Measurements from ENCODE around the gene CT47A1.
"Not testable (repeated sequence)": the region's sequence is repeated elsewhere in the genome, so short reads cannot be mapped to it uniquely, and the experiment has no call there.

Gene CT47A1

DNA sequence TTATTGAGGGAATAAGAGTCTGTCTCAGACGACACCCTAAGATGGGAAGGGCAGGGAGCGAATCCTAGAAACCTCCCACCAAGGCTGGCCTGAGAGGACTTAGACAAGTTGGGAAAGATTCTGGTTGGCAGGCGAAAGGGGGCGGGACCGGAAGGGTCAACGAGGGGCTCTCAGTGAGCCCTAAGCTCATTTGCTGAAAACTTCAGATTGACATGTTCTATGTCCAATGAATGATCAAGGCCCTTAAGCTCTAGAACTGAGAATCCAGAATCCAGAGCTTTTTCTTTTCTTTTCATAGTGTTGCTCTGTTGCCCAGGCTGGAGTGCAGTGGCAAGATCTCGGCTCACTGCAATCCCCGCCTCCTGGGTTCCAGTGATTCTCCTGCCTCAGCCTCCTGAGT lies at the start of gene CT47A1:
CT47A1 (minus strand) TSS at position 101 of the 400 bp plus-strand sequence. CDS start 231 bp downstream, outside the sequence.
- H3K27ac ChIP-seq; H3K27me3 ChIP-seq; intact Hi-C loops (cut with DNase I; ENCODE audit: low total_unique reads); H3K9me3 ChIP-seq; H3K4me1 ChIP-seq; H3K4me3 ChIP-seq; DNase-seq; H3K36me3 ChIP-seq: not testable (repeated sequence)

DNA sequence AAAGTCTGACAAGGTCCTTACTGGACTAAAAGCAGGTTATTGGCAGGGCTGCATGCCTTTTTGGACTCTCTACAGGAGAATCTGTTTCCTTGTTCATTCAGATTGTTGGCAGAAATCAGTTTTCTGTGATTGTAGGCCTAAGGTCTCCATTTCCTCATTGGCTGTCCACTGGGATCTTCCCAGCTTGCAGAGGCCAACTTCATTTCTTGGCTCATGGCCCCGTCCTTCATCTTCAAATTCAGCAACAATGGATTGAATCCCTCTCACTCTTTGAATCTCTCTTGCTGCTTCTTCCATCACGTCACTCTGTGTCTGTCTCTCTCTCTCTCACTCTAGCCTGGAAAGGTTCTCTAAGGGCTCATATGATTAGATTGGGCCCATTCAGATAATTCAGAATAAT lies 47.0 kb upstream of the CT47A1 start:
- no peak for DNase-seq

DNA sequence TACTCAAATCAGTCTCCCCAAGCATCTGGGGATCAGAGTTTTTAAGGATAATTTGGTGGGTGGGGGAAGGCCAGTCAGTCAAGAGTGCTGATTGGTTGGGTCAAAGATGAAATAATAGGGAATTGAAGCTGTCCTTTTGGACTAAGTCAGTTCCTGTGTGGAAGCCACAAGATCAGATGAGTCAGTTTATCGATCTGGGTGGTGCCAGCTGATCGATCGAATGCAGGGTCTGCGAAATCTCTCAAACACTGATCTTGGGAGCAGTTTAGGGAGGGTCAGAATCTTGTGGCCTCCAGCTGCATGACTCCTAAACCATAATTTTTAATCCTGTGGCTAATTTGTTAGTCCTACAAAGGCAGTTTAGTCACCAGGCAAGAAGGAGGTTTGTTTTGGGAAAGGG lies 44.5 kb upstream of the CT47A1 start:
- TF ChIP-seq, protein P1, sequence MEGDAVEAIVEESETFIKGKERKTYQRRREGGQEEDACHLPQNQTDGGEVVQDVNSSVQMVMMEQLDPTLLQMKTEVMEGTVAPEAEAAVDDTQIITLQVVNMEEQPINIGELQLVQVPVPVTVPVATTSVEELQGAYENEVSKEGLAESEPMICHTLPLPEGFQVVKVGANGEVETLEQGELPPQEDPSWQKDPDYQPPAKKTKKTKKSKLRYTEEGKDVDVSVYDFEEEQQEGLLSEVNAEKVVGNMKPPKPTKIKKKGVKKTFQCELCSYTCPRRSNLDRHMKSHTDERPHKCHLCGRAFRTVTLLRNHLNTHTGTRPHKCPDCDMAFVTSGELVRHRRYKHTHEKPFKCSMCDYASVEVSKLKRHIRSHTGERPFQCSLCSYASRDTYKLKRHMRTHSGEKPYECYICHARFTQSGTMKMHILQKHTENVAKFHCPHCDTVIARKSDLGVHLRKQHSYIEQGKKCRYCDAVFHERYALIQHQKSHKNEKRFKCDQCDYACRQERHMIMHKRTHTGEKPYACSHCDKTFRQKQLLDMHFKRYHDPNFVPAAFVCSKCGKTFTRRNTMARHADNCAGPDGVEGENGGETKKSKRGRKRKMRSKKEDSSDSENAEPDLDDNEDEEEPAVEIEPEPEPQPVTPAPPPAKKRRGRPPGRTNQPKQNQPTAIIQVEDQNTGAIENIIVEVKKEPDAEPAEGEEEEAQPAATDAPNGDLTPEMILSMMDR (IDR thresholded peaks at IDR 0.05), result no peak
- H3K36me3 ChIP-seq, result no peaks in the 10 kb centered on the region
- DNase-seq, result no peak
- intact Hi-C loops (cut with DNase I; ENCODE audit: low total_unique reads), result no loop called here
- H3K27me3 ChIP-seq, result no peaks in the 10 kb centered on the region
- H3K9me3 ChIP-seq, result no peaks in the 10 kb centered on the region
- H3K4me3 ChIP-seq, result no peak overlapping the region
- H3K27ac ChIP-seq, result no peak overlapping the region
- H3K4me1 ChIP-seq, result no peaks in the 10 kb centered on the region

More for the DNA sequence above, 47.0 kb upstream of the CT47A1 start:
- TF ChIP-seq, protein P1 (IDR thresholded peaks at IDR 0.05), result no peak
- Histone ChIP-seq H3K27me3 (no peaks in the 10 kb centered on the region), H3K4me1 (no peaks in the 10 kb centered on the region), H3K36me3 (no peaks in the 10 kb centered on the region), H3K9me3 (no peaks in the 10 kb centered on the region), H3K27ac (no peak overlapping the region), H3K4me3 (no peak overlapping the region)
- intact Hi-C loops (cut with DNase I; ENCODE audit: low total_unique reads), result no loop called here

DNA sequence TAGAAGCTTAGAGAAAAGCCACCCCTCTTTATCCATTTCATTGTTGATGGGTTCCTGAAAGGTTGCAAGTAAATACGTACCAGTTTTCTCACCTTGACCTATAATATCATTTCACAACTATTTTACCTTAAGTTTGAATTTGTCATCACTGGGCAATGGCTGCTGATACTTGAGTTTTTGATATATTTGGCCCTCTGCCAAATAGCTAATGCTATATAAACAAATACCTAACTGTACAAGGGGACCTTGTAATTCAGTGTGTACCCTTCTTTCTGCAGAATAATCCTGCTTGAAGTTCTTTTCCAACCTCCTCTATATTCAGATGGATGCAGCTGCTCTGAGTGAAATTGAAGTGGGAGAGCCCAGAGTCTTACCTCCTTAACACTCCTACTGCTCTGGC lies 42.9 kb upstream of the CT47A1 start:
- H3K9me3 ChIP-seq, result no peaks in the 10 kb centered on the region
- H3K27ac ChIP-seq, result no peak overlapping the region
- no peak for DNase-seq
- TF ChIP-seq, protein P1 (IDR thresholded peaks at IDR 0.05), result no peak
- H3K36me3 ChIP-seq, result no peaks in the 10 kb centered on the region
- intact Hi-C loops (cut with DNase I; ENCODE audit: low total_unique reads), result no loop called here
- no peaks in the 10 kb centered on the region for H3K4me1 ChIP-seq
- H3K27me3 ChIP-seq, result no peaks in the 10 kb centered on the region
- H3K4me3 ChIP-seq, result no peak overlapping the region

DNA sequence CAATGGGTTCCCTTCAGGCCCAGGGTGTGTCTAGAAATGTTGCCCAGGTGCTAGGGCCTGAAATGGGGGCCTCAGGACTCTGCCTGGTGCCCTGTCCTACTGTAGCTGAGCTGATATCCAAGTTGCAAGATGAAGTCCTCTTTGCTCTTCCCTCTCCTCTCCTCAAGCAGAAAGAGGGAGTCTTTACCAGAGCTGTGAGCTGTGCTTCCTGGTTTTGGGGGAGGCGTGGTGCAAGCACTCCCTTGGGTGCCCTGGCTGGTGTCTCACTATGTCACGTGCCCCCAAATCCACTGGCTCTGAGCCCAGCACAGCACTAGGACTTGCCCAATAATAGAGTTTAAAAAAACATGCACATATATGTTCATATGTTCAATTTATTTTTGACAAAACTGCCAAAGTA lies 29.3 kb upstream of the CT47A1 start:
- no peaks in the 10 kb centered on the region for H3K36me3 ChIP-seq
- no peak overlapping the region for H3K4me3 ChIP-seq
- no peaks in the 10 kb centered on the region for H3K27me3 ChIP-seq
- no peak for DNase-seq
- TF ChIP-seq, protein P1 (IDR thresholded peaks at IDR 0.05), result no peak
- H3K9me3 ChIP-seq, result peaks cover 0 to 5% (median 0%) of the 10 kb centered on the region in 3 donors
- intact Hi-C loops (cut with DNase I; ENCODE audit: low total_unique reads), result no loop called here
- no peaks in the 10 kb centered on the region for H3K4me1 ChIP-seq
- no peak overlapping the region for H3K27ac ChIP-seq

DNA sequence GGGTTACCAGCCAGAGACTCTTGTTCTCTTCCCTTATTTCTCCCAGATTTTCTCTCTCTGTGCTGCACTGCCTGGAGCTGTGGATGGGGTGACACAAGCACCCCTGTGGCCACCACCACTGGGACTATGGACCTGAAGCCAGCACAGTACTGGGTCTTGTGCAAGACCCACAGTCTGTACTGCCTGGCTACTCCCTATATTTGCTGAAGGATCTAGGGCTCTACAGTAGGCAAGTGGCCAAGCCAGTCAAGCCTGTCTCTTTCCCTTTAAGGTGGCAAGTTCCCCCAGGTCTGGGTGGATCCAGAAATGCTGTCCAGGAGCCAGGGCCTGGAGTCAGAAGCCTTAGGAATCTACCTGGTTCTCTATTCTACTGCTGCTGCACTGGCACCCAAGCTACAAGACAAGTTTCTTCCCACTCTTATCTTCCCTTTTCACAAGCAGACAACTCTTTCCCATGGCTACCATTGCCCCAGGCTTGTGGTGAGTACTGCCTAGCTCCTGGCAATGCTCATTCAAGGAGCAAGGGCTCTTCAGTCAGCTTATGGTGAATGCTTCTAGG lies 28.4 kb upstream of the CT47A1 start:
- TF ChIP-seq, protein P1 (IDR thresholded peaks at IDR 0.05), result no peak
- Histone ChIP-seq H3K27ac (no peak overlapping the region), H3K36me3 (no peaks in the 10 kb centered on the region), H3K4me3 (no peak overlapping the region), H3K9me3 (peaks cover 0 to 5% (median 0%) of the 10 kb centered on the region in 3 donors), H3K4me1 (no peaks in the 10 kb centered on the region), H3K27me3 (no peaks in the 10 kb centered on the region)
- intact Hi-C loops (cut with DNase I; ENCODE audit: low total_unique reads), result no loop called here
- DNase-seq, result no peak
